NCI-H146 (cell line): ENCODE results near the gene MAMLD1.

ENCODE experiments used
- DNase-seq: peaks from one replicate; lab custom pipeline; 2025; lab: John Stamatoyannopoulos, UW

The MAMLD1 gene

DNA sequence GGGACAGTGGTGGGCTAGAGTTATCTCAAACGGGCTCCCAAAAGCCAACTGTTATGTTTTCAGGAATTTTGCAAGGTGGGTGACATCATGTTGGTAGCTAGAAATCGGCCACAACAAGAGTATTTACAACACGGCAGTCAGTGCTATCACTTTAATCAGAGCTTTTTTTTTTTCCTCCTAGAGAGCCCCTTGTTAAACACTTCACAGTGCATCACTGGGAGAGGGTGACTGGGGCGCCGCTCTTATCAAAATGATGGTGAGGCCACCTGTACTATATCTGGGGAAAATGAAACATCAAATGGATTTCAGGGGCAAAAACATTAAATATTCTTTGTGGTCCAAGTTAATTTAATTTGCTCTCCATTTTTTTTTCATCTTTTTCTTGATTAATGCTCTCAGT is 44.9 kb downstream of the MAMLD1 start:
- no peak for DNase-seq

DNA sequence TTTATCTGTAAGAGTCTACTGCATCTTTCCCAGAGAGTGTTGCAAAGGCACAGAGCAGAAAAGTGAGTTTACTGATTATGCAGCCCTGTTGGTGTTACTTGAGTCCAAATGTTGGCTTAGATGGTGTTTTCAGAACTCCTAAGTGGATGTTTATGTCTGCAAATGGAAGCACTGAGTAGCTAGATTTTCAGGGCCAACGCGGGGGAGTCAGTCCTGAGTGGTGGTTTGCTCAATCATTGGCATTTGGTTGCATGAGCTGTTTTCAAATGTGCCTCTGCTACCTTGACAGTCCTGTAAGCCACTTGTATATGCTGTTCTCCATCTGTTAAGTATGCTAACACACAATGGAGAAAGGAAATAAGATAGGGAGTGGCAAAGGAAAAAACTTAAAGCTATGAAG is 45.4 kb downstream of the MAMLD1 start:
- no peak for DNase-seq

DNA sequence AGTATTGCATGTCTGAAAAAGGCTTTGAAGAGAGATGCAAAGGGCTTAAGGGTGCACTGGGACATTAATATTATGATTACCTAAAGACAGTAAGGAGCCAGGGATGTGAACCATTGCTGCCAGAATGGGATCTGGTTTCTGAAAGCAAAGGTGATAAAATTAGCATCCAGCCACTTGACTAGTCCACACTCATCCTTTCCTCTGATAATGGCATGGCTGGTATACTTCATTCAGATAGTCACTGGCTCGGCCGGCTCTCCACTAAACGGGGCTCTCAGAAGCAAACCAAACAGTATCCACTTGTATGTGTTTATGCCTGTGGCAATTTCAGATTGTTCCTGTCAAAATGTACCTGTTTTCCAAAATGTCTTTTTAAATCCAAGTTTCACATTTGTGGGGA is 46.4 kb downstream of the MAMLD1 start:
- no peak for DNase-seq

DNA sequence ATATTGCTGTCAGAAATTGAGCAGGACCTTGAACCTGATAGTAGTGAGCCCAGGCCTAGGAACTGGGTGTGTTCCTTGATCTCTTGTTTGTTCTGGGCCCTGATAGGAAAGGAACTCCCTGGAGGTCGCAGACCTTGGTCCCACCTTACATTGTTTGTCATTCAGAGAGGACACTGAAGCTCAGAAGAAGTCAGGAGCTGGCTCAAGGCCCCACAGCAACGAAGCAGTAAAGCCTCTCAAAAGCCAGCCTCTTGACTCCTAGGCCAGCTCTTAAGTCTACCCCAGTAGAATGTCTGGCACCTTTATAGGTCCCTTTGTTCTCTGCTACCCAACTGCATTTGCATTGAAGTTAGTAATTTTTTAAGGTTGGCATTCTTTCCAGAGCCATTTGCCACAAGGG is 46.8 kb downstream of the MAMLD1 start:
- DNase-seq, result no peak

DNA sequence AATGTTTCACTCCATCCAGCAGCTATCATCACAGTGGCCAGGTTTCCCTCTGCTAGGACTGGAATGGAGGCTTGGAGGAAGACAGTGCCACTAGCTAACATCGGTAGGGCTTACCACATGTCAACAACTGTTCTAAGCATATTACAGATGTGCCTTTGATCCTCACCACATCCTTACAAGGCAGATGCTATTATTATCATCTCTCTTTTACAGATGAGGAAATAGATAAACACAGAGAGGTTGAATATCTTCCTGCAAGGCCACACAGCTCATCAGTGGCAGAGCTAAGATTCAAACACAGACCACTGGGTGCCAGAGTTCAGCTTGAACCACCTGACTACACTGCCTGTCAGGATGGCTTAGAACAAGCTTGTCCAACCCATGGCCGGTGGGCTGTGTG is 47.4 kb downstream of the MAMLD1 start:
- no peak for DNase-seq

DNA sequence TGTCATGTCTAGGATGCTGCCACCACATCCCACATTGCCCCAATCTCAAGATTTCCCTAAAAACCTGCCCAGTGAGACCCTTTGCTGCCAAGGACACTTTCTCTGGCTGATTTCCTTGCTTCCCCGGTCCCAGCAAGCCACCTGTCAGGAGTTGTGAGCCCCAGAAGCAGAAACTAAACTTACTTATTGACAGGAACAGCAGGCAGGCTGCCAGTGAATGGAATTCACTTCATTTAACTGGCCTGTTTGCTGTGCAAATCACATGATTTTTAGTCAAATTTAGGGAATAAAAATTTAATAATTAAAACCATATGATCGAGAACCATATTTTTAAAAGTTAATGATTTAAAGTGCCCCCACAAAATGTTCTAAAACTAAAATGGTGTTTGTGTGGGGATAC is 48.5 kb downstream of the MAMLD1 start:
- DNase-seq, result no peak

DNA sequence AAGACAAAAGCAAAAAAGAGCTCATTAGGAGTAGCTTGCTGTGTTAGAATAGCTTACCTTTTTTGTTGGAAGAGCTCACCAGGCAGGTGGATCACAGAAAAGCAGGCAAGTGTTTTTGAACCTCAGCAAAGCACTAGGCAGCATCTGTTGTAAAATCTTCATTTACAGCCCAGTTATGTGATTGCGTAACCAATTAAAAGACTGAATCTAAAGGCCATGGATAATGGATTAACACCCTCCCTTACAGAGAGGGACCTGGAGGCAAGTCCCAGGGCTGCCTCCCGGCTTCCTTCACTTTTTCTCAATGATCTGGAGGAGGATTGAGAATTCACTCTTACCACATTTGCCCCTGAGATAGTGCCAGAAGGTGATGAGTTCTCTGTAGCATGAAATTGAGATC is 51.1 kb downstream of the MAMLD1 start:
- no peak for DNase-seq

DNA sequence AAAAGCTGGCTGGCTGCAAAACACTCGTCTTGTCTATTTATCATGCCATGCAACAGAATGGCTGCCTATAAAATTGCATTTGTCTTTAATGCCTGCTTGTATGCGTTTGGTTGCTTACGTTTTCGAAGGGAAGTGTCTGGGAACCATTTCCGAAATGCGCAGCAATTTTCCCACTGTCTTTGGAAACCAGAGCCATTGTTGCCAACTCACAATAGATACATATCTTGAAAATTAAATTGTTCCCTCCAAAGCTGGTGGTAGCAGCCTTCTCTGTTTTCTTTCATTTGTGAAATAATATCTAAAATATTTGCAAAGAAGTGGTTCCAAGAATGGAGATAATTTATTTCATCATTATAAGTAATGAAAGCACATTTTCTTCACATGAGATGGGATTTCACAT is 53.4 kb downstream of the MAMLD1 start:
- DNase-seq, result no peak

DNA sequence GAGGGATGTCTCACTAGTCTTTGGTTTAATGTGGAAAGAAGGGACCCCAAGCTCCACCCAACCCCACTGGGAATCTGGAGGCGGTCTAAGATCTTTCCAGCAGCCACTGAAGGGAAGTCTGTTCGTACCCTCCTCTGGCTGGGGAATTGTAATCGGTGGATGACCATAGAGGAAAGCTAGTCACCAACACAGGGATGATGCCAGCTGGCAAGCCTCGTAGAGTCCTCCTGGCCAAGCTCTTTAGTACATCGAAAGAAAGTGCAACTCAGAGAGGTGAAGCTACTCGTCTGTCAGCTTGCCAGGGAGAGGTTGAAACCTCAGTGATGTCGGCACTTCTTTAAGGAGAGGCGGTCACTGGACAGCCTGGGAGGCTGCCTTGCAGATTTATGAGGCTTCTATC is 58.7 kb downstream of the MAMLD1 start:
- no peak for DNase-seq

DNA sequence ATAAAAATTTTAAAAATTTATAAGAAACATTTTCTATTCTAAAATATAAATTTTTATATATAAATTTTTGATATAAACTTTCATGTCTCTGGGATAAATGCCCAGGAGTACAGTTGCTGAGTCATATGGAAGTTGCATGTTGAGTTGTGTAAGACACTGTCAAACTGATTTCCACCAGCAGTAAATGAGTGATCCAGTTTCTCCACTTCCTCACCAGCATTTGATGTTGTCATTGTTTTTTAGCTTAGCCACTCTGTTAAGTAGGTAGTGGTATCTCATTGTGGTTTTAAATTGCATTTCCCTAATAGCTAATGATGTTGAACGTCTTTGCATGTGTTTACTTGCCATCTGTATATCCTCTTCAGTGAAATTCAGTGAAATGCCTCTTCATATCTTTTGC is 66.5 kb downstream of the MAMLD1 start:
- no peak for DNase-seq

DNA sequence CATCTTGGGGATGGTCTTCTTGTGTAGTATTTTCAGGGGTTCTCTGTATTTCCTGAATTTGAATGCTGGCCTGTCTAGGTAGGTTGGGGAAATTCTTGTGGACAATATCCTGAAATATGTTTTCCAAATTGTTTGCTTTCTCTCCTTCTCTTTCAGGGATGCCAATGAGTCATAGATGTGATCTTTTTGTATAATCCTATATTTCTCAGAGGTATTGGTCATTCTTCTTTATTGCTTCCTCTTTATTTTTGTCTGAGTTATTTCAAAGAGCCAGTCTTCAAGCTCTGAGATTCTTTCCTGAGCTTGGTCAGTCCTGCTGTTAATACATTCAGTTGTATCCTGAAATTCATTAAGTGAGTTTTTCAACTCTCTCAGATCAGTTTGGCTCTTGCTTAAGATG is 73.1 kb downstream of the MAMLD1 start:
- DNase-seq, result no peak

DNA sequence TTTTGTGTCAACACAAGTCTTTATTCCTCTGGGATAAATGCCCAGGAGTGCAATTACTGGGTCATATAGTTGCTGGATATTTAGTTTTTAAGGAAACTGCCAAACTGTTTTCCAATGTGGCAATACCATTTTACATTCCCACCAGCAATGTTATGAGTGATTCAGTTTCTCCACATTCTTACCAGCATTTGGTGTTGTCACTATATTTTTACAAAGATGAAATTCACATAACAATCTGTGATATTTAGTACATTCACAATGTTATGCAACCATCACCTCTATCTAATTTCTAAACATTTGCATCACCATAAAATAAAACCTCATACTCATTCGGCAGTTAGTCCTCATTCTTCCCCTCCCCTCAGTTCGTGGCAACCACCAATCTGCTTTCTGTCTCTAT is 75.0 kb downstream of the MAMLD1 start:
- no peak for DNase-seq

DNA sequence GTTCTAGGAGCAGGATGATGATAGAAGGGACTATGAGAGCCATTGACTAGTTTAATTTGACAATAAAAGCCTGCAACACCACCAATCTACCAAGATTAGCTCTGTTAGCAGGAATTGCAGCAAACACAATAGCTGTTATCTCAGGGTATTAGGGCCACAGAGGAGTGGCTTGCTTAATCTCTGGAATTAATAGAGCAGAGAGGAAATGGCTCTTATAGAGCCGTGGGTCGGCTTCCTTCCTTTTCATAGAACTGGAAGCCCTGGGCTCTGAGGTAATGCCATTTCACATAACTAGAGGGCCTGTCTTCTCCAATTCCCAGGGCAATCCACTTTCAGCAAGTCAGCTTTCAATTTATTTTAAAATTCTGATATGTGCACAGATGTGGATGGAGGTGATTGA is 83.0 kb downstream of the MAMLD1 start:
- DNase-seq, result no peak

DNA sequence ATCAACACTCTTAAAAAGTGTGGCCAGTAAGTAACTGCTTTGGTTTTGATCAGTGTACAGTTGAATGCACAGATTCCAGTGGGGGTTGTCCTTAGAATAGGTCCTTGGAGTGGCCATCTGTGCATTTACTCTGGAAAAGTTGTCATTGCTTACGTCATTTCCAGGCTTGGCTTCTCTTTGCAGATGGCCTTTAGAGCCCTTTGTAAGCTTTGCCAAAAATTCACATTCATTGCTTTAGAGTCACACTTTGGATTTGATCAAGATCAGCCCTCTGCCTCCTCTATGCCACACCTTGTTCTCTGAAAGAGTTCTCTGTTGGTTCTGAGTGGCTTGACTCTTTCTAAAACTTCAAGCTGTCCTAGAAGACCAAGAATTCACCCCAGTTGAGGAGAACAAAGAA is 83.9 kb downstream of the MAMLD1 start:
- DNase-seq, result no peak

DNA sequence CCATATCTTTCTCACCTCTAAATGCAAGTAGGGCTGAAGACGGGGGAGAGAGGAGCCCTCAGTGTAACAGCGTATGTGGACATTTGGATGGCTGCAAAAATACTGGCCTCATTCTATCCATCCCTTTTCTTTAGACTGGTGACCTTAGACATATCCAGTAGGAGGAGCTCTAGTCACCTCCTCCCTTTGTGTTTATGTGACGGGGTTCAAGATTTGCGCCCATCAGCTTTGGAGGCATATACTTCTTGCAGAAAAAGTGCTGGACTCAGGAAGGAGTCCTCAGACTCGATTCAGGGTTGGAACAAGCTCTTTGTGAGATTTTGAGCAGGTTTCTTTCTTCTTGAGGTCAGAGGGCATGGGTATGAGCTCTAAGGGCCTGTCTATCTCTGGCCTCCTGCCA is 86.2 kb downstream of the MAMLD1 start:
- no peak for DNase-seq

DNA sequence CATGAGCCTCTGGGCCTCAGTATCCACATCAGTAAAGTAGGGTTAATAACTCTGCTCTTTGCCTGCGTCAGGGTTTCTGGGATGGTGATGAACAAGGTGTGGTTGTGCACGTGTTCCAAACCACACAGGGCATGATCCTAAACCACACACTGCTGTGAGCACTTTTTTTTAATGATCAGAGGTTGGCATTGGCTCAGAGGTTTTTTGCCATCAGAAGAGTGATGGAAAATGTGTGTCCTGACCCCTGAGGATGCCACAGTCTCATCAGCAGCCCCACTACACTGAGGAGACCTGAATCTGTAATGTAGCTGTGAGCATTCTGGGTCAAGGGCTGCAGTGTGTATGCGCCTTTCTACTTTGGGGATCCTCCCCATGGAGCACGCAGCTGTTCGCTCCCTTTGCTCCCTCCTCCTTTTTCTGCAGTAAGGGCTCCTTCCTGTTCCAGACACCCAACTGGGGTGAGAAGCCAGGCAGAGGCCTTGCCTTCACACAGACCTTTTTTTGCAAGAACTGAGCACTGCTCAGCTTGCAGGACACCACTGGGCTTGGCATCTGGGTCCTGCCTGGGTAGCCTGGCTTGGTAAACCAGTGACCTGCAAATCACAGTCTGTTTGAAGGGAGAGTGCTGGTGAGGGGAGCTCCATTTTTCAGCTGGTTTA is 87.5 kb downstream of the MAMLD1 start:
- no peak for DNase-seq

DNA sequence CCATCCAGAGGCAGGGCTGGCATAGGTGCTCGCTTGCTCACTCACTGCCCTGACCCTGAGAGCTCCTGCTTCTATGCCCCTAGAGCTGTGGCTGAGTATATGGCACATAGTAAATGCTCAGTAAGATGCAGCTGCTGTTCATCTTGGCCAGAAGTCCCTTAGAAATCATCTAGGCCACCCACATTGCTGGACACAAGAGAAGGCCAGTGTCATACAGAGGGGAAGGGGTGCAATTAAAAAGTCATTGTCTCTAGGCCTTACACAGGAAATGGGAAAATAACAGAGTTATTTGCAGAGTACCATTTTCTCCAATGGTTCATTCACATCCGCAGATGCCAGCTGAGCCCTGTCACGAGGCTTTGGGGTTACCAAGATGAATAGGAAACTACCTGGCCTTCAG is 88.8 kb downstream of the MAMLD1 start:
- DNase-seq, result no peak

DNA sequence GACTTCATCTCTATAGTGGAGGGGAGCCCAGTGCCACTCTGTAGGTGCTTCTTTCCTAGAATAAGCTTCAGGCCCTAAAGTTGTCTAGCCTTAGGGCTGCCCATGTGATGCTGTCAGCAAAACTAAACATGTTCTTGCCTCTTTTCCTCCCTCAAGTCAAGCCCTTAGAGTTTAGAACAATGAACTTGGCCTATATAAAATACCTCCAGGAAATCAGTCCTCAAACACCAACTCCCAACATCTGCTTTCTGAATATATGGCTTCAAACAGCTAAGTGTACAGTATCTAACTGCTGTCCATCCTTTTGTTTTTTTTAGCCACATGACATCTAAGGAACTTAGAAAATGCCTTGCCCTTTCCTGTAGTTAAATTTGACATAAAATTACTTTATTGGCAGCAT is 91.0 kb downstream of the MAMLD1 start:
- no peak for DNase-seq

DNA sequence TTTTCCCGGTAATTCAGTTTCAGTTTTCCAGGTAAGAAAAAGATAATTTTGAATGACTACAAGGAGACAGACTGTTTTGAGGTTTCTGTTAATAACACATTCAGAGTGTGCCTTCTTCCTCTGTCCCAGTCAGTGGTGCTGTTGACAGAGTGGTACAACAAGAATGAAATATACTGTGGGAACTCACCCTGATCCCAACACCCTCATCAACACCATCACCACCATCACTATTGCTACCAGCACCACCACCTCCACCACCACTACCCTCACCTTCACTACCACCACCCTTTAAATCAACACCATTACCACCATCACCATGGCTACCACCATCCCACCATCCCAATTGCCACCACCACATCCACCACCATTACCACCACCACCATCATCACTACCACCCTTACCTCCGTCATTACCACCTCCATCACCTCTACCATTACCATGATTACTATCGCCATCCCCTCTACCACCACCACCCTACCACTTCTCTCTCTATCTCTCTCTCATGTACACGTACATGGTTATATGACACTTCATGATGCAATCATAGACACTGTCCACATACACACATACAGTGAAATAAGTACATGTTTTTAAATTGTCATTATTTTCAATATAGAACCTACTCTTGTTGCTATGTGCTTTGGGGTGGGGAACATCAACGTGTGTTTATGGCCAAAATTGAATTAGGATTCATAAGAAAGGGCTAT is 91.5 kb downstream of the MAMLD1 start:
- no peak for DNase-seq

DNA sequence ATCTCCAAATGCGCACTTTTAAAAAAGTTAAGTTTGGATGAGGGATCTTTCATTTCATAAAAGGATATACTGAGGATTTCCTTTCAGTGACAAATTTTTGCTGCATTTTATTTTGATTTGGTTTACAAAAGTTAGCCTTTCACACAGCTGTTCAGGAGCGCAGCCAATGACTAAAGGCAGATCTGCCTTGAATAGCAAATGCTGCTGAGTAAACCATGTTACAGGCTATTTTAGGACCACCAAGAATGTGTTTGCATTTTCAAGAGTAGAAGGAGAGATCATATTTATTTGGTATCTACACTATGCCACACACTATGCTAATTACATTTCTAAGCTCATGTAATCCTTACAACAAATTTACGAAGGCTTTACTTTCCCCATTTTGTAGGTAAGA is 92.1 kb downstream of the MAMLD1 start:
- DNase-seq, result no peak

DNA sequence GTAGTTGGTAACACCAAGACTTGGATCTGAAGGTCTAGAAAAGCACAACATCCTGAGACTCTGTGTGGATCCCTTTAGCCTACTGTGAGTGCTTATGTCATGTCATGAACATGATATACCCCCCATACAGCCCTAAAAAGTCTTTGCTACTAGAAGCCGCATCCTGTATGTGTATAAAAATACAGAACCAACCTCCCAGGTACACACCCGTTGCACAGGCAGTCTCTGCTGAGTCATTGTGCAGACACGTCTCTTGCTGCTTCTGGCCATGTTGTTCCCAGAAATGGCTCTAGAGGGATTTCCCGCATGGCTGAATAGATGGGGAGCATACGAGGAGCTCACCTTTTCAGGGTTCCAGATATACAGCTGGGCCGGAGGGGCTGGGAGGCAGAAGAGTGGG is 93.3 kb downstream of the MAMLD1 start:
- no peak for DNase-seq

DNA sequence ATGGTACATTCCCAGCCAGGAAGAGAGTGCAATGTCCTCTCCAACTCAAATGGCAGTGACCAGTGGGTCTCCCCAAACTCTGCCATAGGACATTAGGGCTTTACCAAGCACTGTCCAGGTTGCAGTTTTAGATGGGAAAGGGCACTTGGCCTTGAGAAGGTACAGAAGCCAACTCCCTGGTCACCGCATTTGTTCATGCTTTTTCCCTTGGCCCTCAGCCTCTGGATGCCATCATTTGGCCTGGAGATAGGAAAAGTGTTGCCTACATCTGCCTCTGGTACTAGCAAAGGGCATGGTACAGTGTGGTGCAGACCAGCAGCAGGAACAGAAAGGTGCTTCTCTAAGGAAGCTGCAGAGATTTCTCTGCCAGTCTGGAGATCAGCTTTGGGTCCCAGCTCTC is 93.8 kb downstream of the MAMLD1 start:
- DNase-seq, result no peak

DNA sequence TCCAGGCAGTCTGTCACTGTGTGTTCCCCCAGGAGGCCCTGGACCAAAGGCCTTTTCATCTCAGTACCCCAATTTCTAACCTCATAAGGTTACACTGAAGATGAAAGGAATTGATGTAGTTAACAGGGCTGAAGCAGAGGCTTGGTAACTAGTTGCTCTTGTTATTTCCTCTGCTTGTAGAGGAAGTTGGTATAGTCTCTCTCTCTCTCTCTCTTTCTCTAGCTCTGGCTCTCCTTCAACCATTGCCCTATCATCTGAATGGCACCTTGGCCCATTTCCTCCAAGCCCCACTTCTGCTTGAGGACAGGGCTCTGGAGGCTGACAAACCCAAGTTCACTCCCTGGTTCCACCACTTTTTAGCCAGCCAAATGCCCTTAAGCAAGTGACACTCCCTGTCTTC is 96.1 kb downstream of the MAMLD1 start:
- no peak for DNase-seq

DNA sequence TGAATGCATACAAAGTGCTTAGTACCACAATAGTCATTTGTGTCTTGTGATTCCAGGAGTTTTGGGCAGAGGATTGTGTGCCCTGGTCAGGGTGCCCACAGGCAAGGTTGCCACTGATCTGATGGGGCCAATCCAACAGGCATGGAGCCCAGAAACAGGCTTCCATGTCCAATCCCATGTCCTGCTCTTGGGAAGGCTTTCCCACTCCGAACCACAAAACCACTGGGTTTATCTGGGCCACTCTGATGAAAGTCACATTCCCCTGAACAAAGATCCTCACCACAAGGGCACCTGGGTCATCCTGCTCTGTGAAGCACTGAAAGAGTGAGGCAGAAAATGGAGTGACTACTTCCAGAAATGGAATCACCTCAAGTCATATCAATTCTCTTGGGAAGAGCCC is 96.9 kb downstream of the MAMLD1 start:
- DNase-seq, result no peak
